Stomach smooth muscle (tissue), 2 donors: Measurements from ENCODE around the gene GFM1.

Experiments
- H3K27ac ChIP-seq: one replicate; pipeline ENCODE4 v1.7.0; 2013; ENCODE audit warnings: mild to moderate bottlenecking, low read length, inconsistent platforms
- H3K27me3 ChIP-seq, 2 donors: one replicate each; pipeline ENCODE4 v1.7.0; 2013; ENCODE audit warnings: low read length in 2 of 2; ENCODE audit not compliant: insufficient read depth in 2 of 2, control insufficient read depth in 1 of 2
- H3K36me3 ChIP-seq, 2 donors: one replicate each; pipeline ENCODE4 v1.7.0; 2013; ENCODE audit warnings: low read length in 2 of 2; ENCODE audit not compliant: control insufficient read depth in 2 of 2, insufficient read depth in 2 of 2
- H3K4me1 ChIP-seq: one replicate; pipeline ENCODE4 v1.7.0; 2013; ENCODE audit warnings: low read length; ENCODE audit not compliant: control insufficient read depth, insufficient read depth
- H3K4me3 ChIP-seq, 2 donors: one replicate each; pipeline ENCODE4 v1.7.0; 2013; ENCODE audit warnings: low read length in 2 of 2
- H3K9ac ChIP-seq, 2 donors: one replicate each; pipeline ENCODE4 v1.7.0; 2013; ENCODE audit warnings: low read length in 2 of 2, mild to moderate bottlenecking in 1 of 2
- H3K9me3 ChIP-seq, 2 donors: one replicate each; pipeline ENCODE4 v1.7.0; 2013; ENCODE audit warnings: low read length in 2 of 2; ENCODE audit not compliant: control insufficient read depth in 2 of 2
- donor health status: healthy.
- donor health status: Pancreatic carcinoma.

Gene GFM1

DNA sequence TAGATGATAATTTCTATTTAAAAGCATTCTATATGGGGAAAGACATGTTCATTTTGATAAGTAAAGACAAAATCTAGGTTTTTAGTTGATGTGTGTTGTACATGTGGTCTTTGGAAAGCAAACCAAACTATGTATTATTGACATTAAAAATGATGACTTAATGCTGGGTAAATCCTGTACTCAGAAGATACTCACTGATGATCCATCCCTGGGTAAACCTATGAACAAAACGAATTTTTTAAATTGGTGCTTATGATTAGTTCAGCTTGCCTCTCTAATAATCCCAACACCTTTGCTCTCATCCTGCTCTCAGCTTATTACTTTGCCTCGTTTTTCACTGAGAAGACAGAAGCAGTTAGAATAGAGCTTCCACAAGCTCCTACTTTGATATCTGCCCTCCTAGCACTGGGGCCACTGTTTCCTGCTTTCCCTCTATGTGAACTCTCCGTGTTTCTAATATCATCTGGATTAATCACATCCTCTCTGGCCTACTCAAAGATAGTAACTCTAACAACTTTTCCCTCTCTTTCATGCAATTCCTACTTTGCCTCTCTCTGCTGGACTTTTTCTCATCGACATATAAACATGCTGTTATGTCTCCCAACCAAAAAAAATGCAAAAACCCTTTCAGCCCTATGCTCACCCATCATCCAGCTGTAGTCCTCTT, 58.6 kb downstream of the GFM1 start:
- no peak overlapping the region for H3K27ac ChIP-seq
- H3K4me1 ChIP-seq: no peaks in the 10 kb centered on the region
- H3K36me3 ChIP-seq: peaks cover 4 to 5% of the 10 kb centered on the region in 2 donors
- no peaks in the 10 kb centered on the region for H3K9me3 ChIP-seq
- no peak overlapping the region for H3K9ac ChIP-seq
- no peak overlapping the region for H3K4me3 ChIP-seq
- no peaks in the 10 kb centered on the region for H3K27me3 ChIP-seq

DNA sequence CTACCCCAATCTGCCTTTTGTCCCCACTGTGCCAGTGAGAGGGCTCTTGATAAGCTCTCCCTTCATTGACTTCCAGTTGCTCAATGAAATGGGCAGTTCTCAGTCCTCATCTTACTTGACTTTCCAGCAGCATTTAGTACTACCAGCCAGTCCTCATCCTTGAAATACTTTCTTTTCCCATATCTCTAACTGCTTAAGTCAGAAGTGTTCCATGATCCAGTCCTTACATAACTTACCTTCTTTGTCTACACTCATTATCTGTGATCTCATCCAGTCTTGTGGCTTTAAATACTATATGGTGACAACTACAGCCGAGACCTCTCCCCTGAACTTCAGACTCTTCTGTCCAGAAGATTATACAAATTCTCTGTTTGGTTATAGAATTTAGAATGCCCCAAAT, 59.2 kb downstream of the GFM1 start:
- Histone ChIP-seq H3K4me3 (no peak overlapping the region), H3K27ac (no peak overlapping the region), H3K9me3 (no peaks in the 10 kb centered on the region), H3K27me3 (no peaks in the 10 kb centered on the region), H3K9ac (no peak overlapping the region), H3K4me1 (no peaks in the 10 kb centered on the region), H3K36me3 (peaks cover 4 to 5% of the 10 kb centered on the region in 2 donors)

GRCh38 chr3:158709666-158710083, 65.3 kb downstream of the GFM1 start:
- Histone ChIP-seq H3K27me3 (no peaks in the 10 kb centered on the region), H3K27ac (no peak overlapping the region), H3K4me1 (no peaks in the 10 kb centered on the region)

DNA sequence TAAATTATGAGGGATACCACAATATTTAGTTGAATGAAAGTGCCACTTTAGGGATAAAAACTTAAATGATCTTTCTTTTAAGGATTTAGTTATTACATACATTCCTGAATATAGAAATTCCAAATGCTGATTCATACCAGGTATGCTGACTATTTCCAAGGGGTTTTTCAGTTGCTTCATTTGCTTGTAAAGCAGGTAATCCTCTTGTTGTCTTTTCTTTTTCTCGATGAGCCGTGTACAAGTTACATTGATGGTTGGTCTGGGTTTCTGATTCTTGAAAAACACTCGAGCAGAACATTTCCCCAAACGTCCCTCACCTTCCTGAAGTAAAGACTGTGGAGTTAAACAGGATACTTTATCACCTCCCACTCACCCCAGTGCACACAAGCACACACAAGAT, 66.3 kb downstream of the GFM1 start:
- Histone ChIP-seq H3K9me3 (no peaks in the 10 kb centered on the region), H3K36me3 (peaks cover 13 to 15% of the 10 kb centered on the region in 2 donors), H3K27ac (no peak overlapping the region)

More at GRCh38 chr3:158709666-158710083, 65.3 kb downstream of the GFM1 start:
- Histone ChIP-seq H3K9me3 (no peaks in the 10 kb centered on the region), H3K9ac (no peak overlapping the region), H3K4me3 (no peak overlapping the region), H3K36me3 (peaks cover 13 to 14% of the 10 kb centered on the region in 2 donors)

DNA sequence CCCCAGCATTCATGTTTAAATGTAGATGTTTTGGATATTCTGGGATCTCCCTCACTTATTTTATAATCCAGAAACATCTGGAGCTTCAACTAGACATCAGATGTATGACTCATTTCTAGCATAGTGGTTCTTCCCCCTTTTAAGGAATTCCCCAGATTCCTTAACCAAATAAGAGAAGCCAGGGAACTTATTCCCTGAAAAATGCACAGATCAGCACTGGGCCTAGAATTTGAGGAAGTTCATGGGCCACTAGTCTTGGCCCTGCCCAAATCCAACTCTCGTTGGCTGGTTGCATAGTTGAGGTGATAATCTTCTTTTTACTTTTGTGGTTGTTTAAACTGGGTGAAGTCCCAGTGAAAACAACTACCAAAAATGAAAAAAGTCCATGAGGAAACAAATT, 67.6 kb downstream of the GFM1 start:
- Histone ChIP-seq H3K9ac (no peak overlapping the region), H3K9me3 (no peaks in the 10 kb centered on the region), H3K27me3 (no peaks in the 10 kb centered on the region), H3K27ac (no peak overlapping the region), H3K36me3 (peaks cover 13 to 15% of the 10 kb centered on the region in 2 donors), H3K4me3 (no peak overlapping the region), H3K4me1 (no peaks in the 10 kb centered on the region)

More for the DNA sequence above, 66.3 kb downstream of the GFM1 start:
- no peak overlapping the region for H3K4me3 ChIP-seq
- no peak overlapping the region for H3K9ac ChIP-seq
- H3K27me3 ChIP-seq: no peaks in the 10 kb centered on the region
- no peaks in the 10 kb centered on the region for H3K4me1 ChIP-seq

DNA sequence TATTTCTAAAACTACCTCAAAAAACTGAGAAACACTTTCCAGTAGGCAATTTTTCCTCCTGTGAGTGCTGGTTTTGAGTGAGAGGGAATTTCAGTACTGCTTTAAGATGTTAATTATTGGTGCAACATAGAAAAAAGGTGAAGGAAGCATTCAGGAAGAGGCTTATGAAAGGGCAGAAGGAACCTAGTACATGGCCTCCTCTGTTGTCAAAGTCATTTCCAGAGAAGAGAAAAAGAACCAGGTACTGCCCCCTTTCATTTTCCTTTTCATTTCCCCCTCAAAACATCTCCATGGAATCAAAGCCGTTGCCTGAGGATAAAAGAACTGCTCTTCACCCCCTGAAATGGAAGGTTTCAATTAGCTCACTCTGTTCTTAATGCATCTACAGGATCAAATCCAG, 68.1 kb downstream of the GFM1 start:
- Histone ChIP-seq H3K36me3 (peaks cover 13 to 15% of the 10 kb centered on the region in 2 donors), H3K27ac (no peak overlapping the region), H3K27me3 (no peaks in the 10 kb centered on the region), H3K4me3 (no peak overlapping the region), H3K9ac (no peak overlapping the region), H3K4me1 (no peaks in the 10 kb centered on the region), H3K9me3 (no peaks in the 10 kb centered on the region)

- H3K27me3 ChIP-seq: no peaks in the 10 kb centered on the region
- H3K36me3 ChIP-seq: peaks cover 13 to 15% of the 10 kb centered on the region in 2 donors
- no peak overlapping the region for H3K27ac ChIP-seq
- no peak overlapping the region for H3K9ac ChIP-seq
- no peak overlapping the region for H3K4me3 ChIP-seq
- no peaks in the 10 kb centered on the region for H3K9me3 ChIP-seq
- H3K4me1 ChIP-seq: no peaks in the 10 kb centered on the region
These were observed 68.8 kb downstream of the GFM1 start for GRCh38 chr3:158713094-158713499.

- H3K4me3 ChIP-seq: no peak overlapping the region
- H3K9ac ChIP-seq: no peak overlapping the region
- no peaks in the 10 kb centered on the region for H3K9me3 ChIP-seq
- H3K36me3 ChIP-seq: peaks cover 8 to 9% of the 10 kb centered on the region in 2 donors
- H3K27ac ChIP-seq: no peak overlapping the region
- H3K4me1 ChIP-seq: no peaks in the 10 kb centered on the region
- H3K27me3 ChIP-seq: no peaks in the 10 kb centered on the region
These were observed 73.2 kb downstream of the GFM1 start for GRCh38 chr3:158717576-158717975.

GRCh38 chr3:158718490-158719170, 74.3 kb downstream of the GFM1 start:
- no peaks in the 10 kb centered on the region for H3K4me1 ChIP-seq

DNA sequence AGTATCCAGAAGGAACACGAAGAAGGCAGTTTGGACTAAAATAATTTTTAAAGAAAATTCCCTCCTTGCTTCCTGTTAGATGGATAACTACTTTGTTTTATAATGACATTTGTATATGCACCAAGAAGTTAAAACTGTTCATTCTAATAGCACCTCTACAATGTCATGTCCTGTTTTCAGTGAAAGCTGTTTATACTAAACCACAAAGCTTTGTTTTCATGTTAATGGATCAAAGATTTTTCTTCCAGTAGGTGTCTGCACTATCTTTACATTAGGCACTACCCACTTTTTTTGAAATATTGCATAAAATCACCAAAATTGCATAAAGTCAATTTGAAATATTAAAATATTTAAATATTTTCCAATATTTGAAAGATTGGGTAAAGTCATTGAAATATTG, 77.8 kb downstream of the GFM1 start:
- Histone ChIP-seq H3K27ac (no peak overlapping the region), H3K4me1 (peaks cover 11% of the 10 kb centered on the region), H3K9me3 (no peaks in the 10 kb centered on the region), H3K4me3 (no peak overlapping the region), H3K27me3 (no peaks in the 10 kb centered on the region), H3K36me3 (peaks cover 0 to 3% of the 10 kb centered on the region in 2 donors), H3K9ac (no peak overlapping the region)

More at GRCh38 chr3:158718490-158719170, 74.3 kb downstream of the GFM1 start:
- no peak overlapping the region for H3K9ac ChIP-seq
- no peak overlapping the region for H3K4me3 ChIP-seq
- no peaks in the 10 kb centered on the region for H3K9me3 ChIP-seq
- peaks cover 3 to 4% of the 10 kb centered on the region in 2 donors for H3K36me3 ChIP-seq
- H3K27me3 ChIP-seq: no peaks in the 10 kb centered on the region
- H3K27ac ChIP-seq: no peak overlapping the region

GRCh38 chr3:158723991-158724390, 79.7 kb downstream of the GFM1 start:
- H3K36me3 ChIP-seq: peaks cover 0 to 3% of the 10 kb centered on the region in 2 donors
- peaks cover 15% of the 10 kb centered on the region for H3K4me1 ChIP-seq
- no peak overlapping the region for H3K27ac ChIP-seq
- H3K9ac ChIP-seq: no peak overlapping the region
- H3K4me3 ChIP-seq: no peak overlapping the region
- no peaks in the 10 kb centered on the region for H3K9me3 ChIP-seq
- no peaks in the 10 kb centered on the region for H3K27me3 ChIP-seq
